ENCODE results near the gene PNKP.

GRCh38 chr19:49904136-49904535, 36.8 kb upstream of the PNKP start:
- TF ChIP-seq POLR2AphosphoS5 (IDR thresholded peaks at IDR 0.05; ENCODE audit: low read depth, low read length) (no peak), POLR2A (IDR thresholded peaks at IDR 0.05; ENCODE audit: low read depth, low read length) (no peak), SPI1 (IDR thresholded peaks at IDR 0.05; ENCODE audit: low read depth, low read length) (no peak), TAF1 (IDR thresholded peaks at IDR 0.05; ENCODE audit: low read depth, low read length) (no peak)
